WTC11 (cell line): ENCODE results near the gene NUAK1. TPM values are rescaled to one million over a fixed set of nuclear protein-coding genes. Genes with fewer than 3 reads are reported as not detected.

Experiments
- ATAC-seq: fragments of 200-7000 bp; cut with Tn5 transposase; 2 replicates; pipeline ENCODE4 v1.10.0; 2021; ENCODE audit warnings: mild to moderate bottlenecking, moderate library complexity
- CTCF ChIA-PET: fragments of 300-600 bp; sonication (Branson Sonifier 250); formaldehyde crosslinking; loops from one replicate; lab custom pipeline; 2021; ENCODE audit warnings: antibody characterized with exemption; lab: Charles Lee
- POLR2A ChIA-PET: fragments of 350-600 bp; sonication (Branson Sonifier 250); formaldehyde crosslinking; loops from one replicate; lab custom pipeline; 2021; ENCODE audit warnings: antibody characterized with exemption; lab: Charles Lee
- DNase-seq: peaks from one replicate; pipeline ENCODE4 v3.0.0; 2021; ENCODE audit warnings: low spot score
- H3K27ac Mint-ChIP-seq: 2 replicates; pipeline ENCODE4 v1.8.0; 2021; ENCODE audit warnings: mixed read lengths
- H3K27me3 Mint-ChIP-seq: 2 replicates; pipeline ENCODE4 v1.8.0; 2021; ENCODE audit warnings: low read depth, mild to moderate bottlenecking, moderate library complexity, mixed read lengths
- H3K36me3 Mint-ChIP-seq: 2 replicates; pipeline ENCODE4 v1.8.0; 2021; ENCODE audit warnings: mixed read lengths
- H3K4me1 Mint-ChIP-seq: 2 replicates; pipeline ENCODE4 v1.8.0; 2022; ENCODE audit warnings: mixed read lengths
- H3K4me3 Mint-ChIP-seq: 2 replicates; pipeline ENCODE4 v1.8.0; 2021; ENCODE audit warnings: mild to moderate bottlenecking, moderate library complexity, mixed read lengths
- H3K9me3 Mint-ChIP-seq: 2 replicates; pipeline ENCODE4 v1.8.0; 2021; ENCODE audit warnings: mixed read lengths
- AFF4 ChIP-seq: sonication (generic); formaldehyde crosslinking; IDR thresholded peaks from 2 replicates; pipeline ENCODE4 v1.8.1; 2023; ENCODE audit warnings: mild to moderate bottlenecking, missing genetic modification reagents, borderline replicate concordance
- E2F4 ChIP-seq: sonication (generic); formaldehyde crosslinking; IDR thresholded peaks from 2 replicates; pipeline ENCODE4 v1.8.1; 2022; ENCODE audit warnings: low read depth, mild to moderate bottlenecking, moderate library complexity, missing genetic modification reagents, borderline replicate concordance
- ETV6 ChIP-seq: sonication (generic); formaldehyde crosslinking; IDR thresholded peaks from 2 replicates; pipeline ENCODE4 v1.8.1; 2022; ENCODE audit warnings: mild to moderate bottlenecking, missing genetic modification reagents
- FOXJ3 ChIP-seq: sonication (generic); formaldehyde crosslinking; IDR thresholded peaks from 2 replicates; pipeline ENCODE4 v1.9.0; 2021; ENCODE audit warnings: missing genetic modification reagents, mild to moderate bottlenecking, borderline replicate concordance
- FOXP4 ChIP-seq: sonication (generic); formaldehyde crosslinking; IDR thresholded peaks from 2 replicates; pipeline ENCODE4 v1.8.0; 2022; ENCODE audit warnings: mild to moderate bottlenecking, missing genetic modification reagents
- HMGA2 ChIP-seq: fragments of 250-450 bp; sonication (Bioruptor Pico); IDR thresholded peaks from 2 replicates; pipeline ENCODE4 v1.4.0; 2021; ENCODE audit warnings: mild to moderate bottlenecking, moderate library complexity
- IRF2 ChIP-seq: sonication (generic); formaldehyde crosslinking; IDR thresholded peaks from 2 replicates; pipeline ENCODE4 v1.8.0; 2022; ENCODE audit warnings: low read depth, missing genetic modification reagents, borderline replicate concordance
- NFYB ChIP-seq: sonication (generic); formaldehyde crosslinking; conservative IDR thresholded peaks from 2 replicates; pipeline ENCODE4 v1.8.0; 2022; ENCODE audit warnings: low read depth, missing genetic modification reagents
- SOX15 ChIP-seq: fragments of 250-450 bp; sonication (Bioruptor Pico); IDR thresholded peaks from 2 replicates; pipeline ENCODE4 v1.9.0; 2021; ENCODE audit warnings: mild to moderate bottlenecking
- SP1 ChIP-seq: sonication (generic); formaldehyde crosslinking; conservative IDR thresholded peaks from 2 replicates; pipeline ENCODE4 v1.8.1; 2022; ENCODE audit warnings: missing genetic modification reagents
- TEAD1 ChIP-seq: sonication (generic); formaldehyde crosslinking; IDR thresholded peaks from 2 replicates; pipeline ENCODE4 v1.8.0; 2022; ENCODE audit warnings: mild to moderate bottlenecking, missing genetic modification reagents
- USF2 ChIP-seq: sonication (generic); formaldehyde crosslinking; IDR thresholded peaks from 2 replicates; pipeline ENCODE4 v1.8.1; 2023; ENCODE audit warnings: mild to moderate bottlenecking, missing genetic modification reagents, moderate library complexity
- ZNF121 ChIP-seq: sonication (generic); formaldehyde crosslinking; IDR thresholded peaks from 2 replicates; pipeline ENCODE4 v1.8.0; 2023; ENCODE audit warnings: missing genetic modification reagents
- ZNF138 ChIP-seq: sonication (generic); formaldehyde crosslinking; conservative IDR thresholded peaks from 2 replicates; pipeline ENCODE4 v1.8.1; 2022; ENCODE audit warnings: mild to moderate bottlenecking, moderate library complexity, missing genetic modification reagents
- ZNF317 ChIP-seq: sonication (generic); formaldehyde crosslinking; IDR thresholded peaks from 2 replicates; pipeline ENCODE4 v1.8.1; 2023; ENCODE audit warnings: low read depth, mild to moderate bottlenecking, moderate library complexity, missing genetic modification reagents, borderline replicate concordance
- total RNA-seq: library from RNA; stranded (reverse); gene quantifications from 3 replicates; pipeline ENCODE4 v1.2.3, GENCODE V29; 2021
- TF ChIP-seq, protein P1 (sequence below): sonication (generic); formaldehyde crosslinking; IDR thresholded peaks from 2 replicates; pipeline ENCODE4 v1.8.1; 2023; ENCODE audit warnings: mild to moderate bottlenecking, moderate library complexity, missing genetic modification reagents
- TF ChIP-seq, protein P2 (sequence below): sonication (generic); formaldehyde crosslinking; IDR thresholded peaks from 2 replicates; pipeline ENCODE4 v1.8.0; 2022; ENCODE audit warnings: mild to moderate bottlenecking, missing genetic modification reagents
- TF ChIP-seq, protein P3 (sequence below): sonication (generic); formaldehyde crosslinking; IDR thresholded peaks from 2 replicates; pipeline ENCODE4 v1.8.1; 2022; ENCODE audit warnings: missing genetic modification reagents, borderline replicate concordance

NUAK1 gene
- total RNA-seq, 1 experiment from 2014 or later, result 15.9 TPM

DNA sequence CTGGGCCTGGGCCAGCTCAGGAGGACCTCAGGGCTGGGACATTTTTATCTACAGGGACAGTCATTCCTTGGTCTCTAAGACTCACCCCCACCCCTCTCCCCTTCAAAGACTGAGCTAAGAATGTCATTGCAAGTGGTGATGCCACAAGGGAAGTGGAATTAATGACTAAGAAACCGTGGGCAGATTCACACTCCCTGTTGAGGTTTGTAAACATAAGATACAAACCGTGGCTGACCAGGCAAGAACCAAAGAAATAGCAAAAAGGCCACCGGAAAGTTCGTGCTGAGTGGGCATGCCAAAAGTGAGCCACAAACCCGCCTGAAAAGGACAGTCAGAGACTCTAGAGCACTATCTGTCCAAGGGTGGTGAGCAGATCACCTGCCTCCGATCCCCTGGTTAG lies 25.7 kb downstream of the NUAK1 start (continued):
- TF ChIP-seq FOXP4 (CRISPR knock-in tag) (no peak), ZNF121 (CRISPR knock-in tag) (no peak), E2F4 (CRISPR knock-in tag) (no peak), AFF4 (no peak), NFYB (CRISPR knock-in tag) (no peak)

- H3K4me3 Mint-ChIP-seq, result no peak overlapping the region
These were observed 26.5 kb downstream of the NUAK1 start for GRCh38 chr12:106112145-106112821.

More at GRCh38 chr12:106112145-106112821, 26.5 kb downstream of the NUAK1 start:
- TF ChIP-seq, protein P1, sequence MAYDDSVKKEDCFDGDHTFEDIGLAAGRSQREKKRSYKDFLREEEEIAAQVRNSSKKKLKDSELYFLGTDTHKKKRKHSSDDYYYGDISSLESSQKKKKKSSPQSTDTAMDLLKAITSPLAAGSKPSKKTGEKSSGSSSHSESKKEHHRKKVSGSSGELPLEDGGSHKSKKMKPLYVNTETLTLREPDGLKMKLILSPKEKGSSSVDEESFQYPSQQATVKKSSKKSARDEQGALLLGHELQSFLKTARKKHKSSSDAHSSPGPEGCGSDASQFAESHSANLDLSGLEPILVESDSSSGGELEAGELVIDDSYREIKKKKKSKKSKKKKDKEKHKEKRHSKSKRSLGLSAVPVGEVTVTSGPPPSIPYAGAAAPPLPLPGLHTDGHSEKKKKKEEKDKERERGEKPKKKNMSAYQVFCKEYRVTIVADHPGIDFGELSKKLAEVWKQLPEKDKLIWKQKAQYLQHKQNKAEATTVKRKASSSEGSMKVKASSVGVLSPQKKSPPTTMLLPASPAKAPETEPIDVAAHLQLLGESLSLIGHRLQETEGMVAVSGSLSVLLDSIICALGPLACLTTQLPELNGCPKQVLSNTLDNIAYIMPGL (CRISPR knock-in tag), result no peak
- TF ChIP-seq TEAD1 (CRISPR knock-in tag) (no peak), IRF2 (CRISPR knock-in tag) (no peak), ZNF317 (CRISPR knock-in tag) (no peak), FOXJ3 (CRISPR knock-in tag) (no peak), SP1 (CRISPR knock-in tag) (no peak), ETV6 (no peak), AFF4 (no peak), USF2 (no peak), HMGA2 (no peak), SOX15 (CRISPR knock-in tag) (no peak), ZNF138 (CRISPR knock-in tag) (no peak)
- TF ChIP-seq, protein P2, sequence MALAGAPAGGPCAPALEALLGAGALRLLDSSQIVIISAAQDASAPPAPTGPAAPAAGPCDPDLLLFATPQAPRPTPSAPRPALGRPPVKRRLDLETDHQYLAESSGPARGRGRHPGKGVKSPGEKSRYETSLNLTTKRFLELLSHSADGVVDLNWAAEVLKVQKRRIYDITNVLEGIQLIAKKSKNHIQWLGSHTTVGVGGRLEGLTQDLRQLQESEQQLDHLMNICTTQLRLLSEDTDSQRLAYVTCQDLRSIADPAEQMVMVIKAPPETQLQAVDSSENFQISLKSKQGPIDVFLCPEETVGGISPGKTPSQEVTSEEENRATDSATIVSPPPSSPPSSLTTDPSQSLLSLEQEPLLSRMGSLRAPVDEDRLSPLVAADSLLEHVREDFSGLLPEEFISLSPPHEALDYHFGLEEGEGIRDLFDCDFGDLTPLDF (CRISPR knock-in tag), result no peak
- TF ChIP-seq, protein P3, sequence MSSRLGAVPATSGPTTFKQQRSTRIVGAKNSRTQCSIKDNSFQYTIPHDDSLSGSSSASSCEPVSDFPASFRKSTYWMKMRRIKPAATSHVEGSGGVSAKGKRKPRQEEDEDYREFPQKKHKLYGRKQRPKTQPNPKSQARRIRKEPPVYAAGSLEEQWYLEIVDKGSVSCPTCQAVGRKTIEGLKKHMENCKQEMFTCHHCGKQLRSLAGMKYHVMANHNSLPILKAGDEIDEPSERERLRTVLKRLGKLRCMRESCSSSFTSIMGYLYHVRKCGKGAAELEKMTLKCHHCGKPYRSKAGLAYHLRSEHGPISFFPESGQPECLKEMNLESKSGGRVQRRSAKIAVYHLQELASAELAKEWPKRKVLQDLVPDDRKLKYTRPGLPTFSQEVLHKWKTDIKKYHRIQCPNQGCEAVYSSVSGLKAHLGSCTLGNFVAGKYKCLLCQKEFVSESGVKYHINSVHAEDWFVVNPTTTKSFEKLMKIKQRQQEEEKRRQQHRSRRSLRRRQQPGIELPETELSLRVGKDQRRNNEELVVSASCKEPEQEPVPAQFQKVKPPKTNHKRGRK (CRISPR knock-in tag), result no peak
- H3K27ac Mint-ChIP-seq, result no peak overlapping the region
- H3K9me3 Mint-ChIP-seq, result no peaks in the 10 kb centered on the region
- ATAC-seq (peak; percentile 6; the same call in 1 of the 2 replicates), DNase-seq (no peak)
- H3K36me3 Mint-ChIP-seq, result no peaks in the 10 kb centered on the region
- peaks cover 88% of the 10 kb centered on the region for H3K4me1 Mint-ChIP-seq
- POLR2A ChIA-PET, result interaction anchor here (1.4 kb wide), 1 partner anchor 27 kb away, joined by 4 read pairs; no protein-coding TSS in a partner anchor
- CTCF ChIA-PET, result interaction anchor here (1.4 to 2.7 kb wide), 2 partner anchors 21 to 24 kb away, joined by 6 to 8 read pairs; no protein-coding TSS in a partner anchor
- no peaks in the 10 kb centered on the region; the same call in 1 of the 2 replicates for H3K27me3 Mint-ChIP-seq
